ENCODE results near the gene ACAP2. TPM values are rescaled to one million over a fixed set of nuclear protein-coding genes. Genes with fewer than 3 reads are reported as not detected.

The ACAP2 gene
- total RNA-seq, 2 experiments from 2014 or later = 43.9 to 80.7 TPM

- H3K9me2 ChIP-seq (ENCODE audit: insufficient read depth, low read length) = no peaks in the 10 kb centered on the region
- H2AFZ ChIP-seq (ENCODE audit: low read length) = no peak overlapping the region
- POLR2A ChIA-PET = interaction anchor here (0.9 to 1.9 kb wide), 5 partner anchors 13 to 59 kb away, joined by 3 to 7 read pairs (median 5); no protein-coding TSS in a partner anchor
- DNase-seq (ENCODE audit: low spot score) = no peak
- H3K4me1 ChIP-seq (ENCODE audit: insufficient read depth, low read length, poor library complexity, severe bottlenecking) = no peaks in the 10 kb centered on the region
- H3K36me3 ChIP-seq (ENCODE audit: insufficient read depth, low read length) = peaks cover 26% of the 10 kb centered on the region; the same call in 1 of the 2 replicates
- no peak overlapping the region for H3K4me2 ChIP-seq (ENCODE audit: low read length)
- BruUV-seq (replicated peaks) = no TSS peak
- no peaks in the 10 kb centered on the region for H4K20me1 ChIP-seq (ENCODE audit: insufficient read depth, low read length)
- no peak overlapping the region for H3K4me3 ChIP-seq (ENCODE audit: low read depth, low read length, poor library complexity, severe bottlenecking)
- no peaks in the 10 kb centered on the region for H3K9me3 ChIP-seq (ENCODE audit: low read length)
- TF ChIP-seq EZH2phosphoT487 (IDR thresholded peaks at IDR 0.05; ENCODE audit: borderline replicate concordance, low read depth, low read length) (no peak), CTCF (conservative IDR thresholded peaks at IDR 0.05; ENCODE audit: low read length) (no peak)
- no peaks in the 10 kb centered on the region for H3K79me2 ChIP-seq (ENCODE audit: insufficient read depth, low read depth, low read length)
- H3K27ac ChIP-seq (ENCODE audit: low read depth, low read length, poor library complexity, severe bottlenecking) = no peak overlapping the region
- intact Hi-C loops (cut with micrococcal nuclease; ENCODE audit: unreplicated experiment) = no loop called here
- CTCF ChIA-PET (ENCODE audit: unreplicated experiment) = no interaction called here
Measured at GRCh38 chr3:195307711-195308110, 135.1 kb downstream of the ACAP2 start.

DNA sequence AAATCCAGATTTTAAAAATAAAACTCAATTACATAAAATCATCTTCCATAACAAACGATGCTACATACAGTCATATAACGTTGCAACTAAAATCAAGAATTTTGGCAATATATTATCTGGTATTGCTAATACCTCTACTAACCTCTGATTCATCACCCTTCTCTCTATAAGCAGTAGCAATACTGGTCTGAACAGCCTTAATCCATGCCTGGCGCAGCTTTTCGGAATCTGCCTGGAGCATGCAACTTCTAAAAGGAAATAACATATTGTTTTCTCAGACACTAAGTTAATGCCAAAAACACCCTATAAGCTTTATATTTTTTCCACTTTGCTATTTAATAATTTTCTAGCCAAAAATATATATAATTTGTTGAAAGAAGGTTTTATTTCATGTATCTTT lies 136.5 kb downstream of the ACAP2 start:
- Histone ChIP-seq H3K4me3 (ENCODE audit: low read depth, low read length, poor library complexity, severe bottlenecking) (no peak overlapping the region), H3K79me2 (ENCODE audit: insufficient read depth, low read depth, low read length) (no peaks in the 10 kb centered on the region), H3K36me3 (ENCODE audit: insufficient read depth, low read length) (peaks cover 38% of the 10 kb centered on the region), H3K9me3 (ENCODE audit: low read length) (no peaks in the 10 kb centered on the region), H3K9me2 (ENCODE audit: insufficient read depth, low read length) (no peaks in the 10 kb centered on the region), H4K20me1 (ENCODE audit: insufficient read depth, low read length) (no peaks in the 10 kb centered on the region), H3K27ac (ENCODE audit: low read depth, low read length, poor library complexity, severe bottlenecking) (no peak overlapping the region), H2AFZ (ENCODE audit: low read length) (no peak overlapping the region), H3K4me2 (ENCODE audit: low read length) (no peak overlapping the region), H3K4me1 (ENCODE audit: insufficient read depth, low read length, poor library complexity, severe bottlenecking) (no peaks in the 10 kb centered on the region)
- no peak for TF ChIP-seq EZH2phosphoT487 (IDR thresholded peaks at IDR 0.05; ENCODE audit: borderline replicate concordance, low read depth, low read length)
- TF ChIP-seq CTCF (conservative IDR thresholded peaks at IDR 0.05; ENCODE audit: low read length) = no peak
- ChIA-PET CTCF (ENCODE audit: unreplicated experiment) (no interaction called here), POLR2A (interaction anchor here (1.3 to 1.9 kb wide), 2 partner anchors 14 to 27 kb away, joined by 6 to 7 read pairs; no protein-coding TSS in a partner anchor)
- intact Hi-C loops (cut with micrococcal nuclease; ENCODE audit: unreplicated experiment) = no loop called here
- BruUV-seq (replicated peaks) = no TSS peak
- DNase-seq (ENCODE audit: low spot score) = no peak

GRCh38 chr3:195302431-195302830 lies 140.4 kb downstream of the ACAP2 start:
- Histone ChIP-seq H3K36me3 (ENCODE audit: insufficient read depth, low read length) (peaks cover 65% of the 10 kb centered on the region), H3K4me2 (ENCODE audit: low read length) (no peak overlapping the region), H3K4me1 (ENCODE audit: insufficient read depth, low read length, poor library complexity, severe bottlenecking) (no peaks in the 10 kb centered on the region), H3K4me3 (ENCODE audit: low read depth, low read length, poor library complexity, severe bottlenecking) (no peak overlapping the region), H3K27ac (ENCODE audit: low read depth, low read length, poor library complexity, severe bottlenecking) (no peak overlapping the region), H2AFZ (ENCODE audit: low read length) (no peak overlapping the region), H4K20me1 (ENCODE audit: insufficient read depth, low read length) (no peaks in the 10 kb centered on the region), H3K9me2 (ENCODE audit: insufficient read depth, low read length) (no peaks in the 10 kb centered on the region), H3K9me3 (ENCODE audit: low read length) (no peaks in the 10 kb centered on the region), H3K79me2 (ENCODE audit: insufficient read depth, low read depth, low read length) (no peaks in the 10 kb centered on the region)
- no TSS peak for BruUV-seq (replicated peaks)
- intact Hi-C loops (cut with micrococcal nuclease; ENCODE audit: unreplicated experiment) = no loop called here
- ChIA-PET POLR2A (interaction anchor here (0.6 to 1.9 kb wide), 8 partner anchors 9 to 92 kb away, joined by 3 to 7 read pairs (median 4); no protein-coding TSS in a partner anchor), CTCF (ENCODE audit: unreplicated experiment) (no interaction called here)
- no peak for DNase-seq (ENCODE audit: low spot score)
- TF ChIP-seq CTCF (conservative IDR thresholded peaks at IDR 0.05; ENCODE audit: low read length) (no peak), EZH2phosphoT487 (IDR thresholded peaks at IDR 0.05; ENCODE audit: borderline replicate concordance, low read depth, low read length) (no peak)

Data from OCI-LY7 (cell line).